Right lobe of liver (tissue), 6 donors: ENCODE results near the gene FAM228B. TPM values are rescaled to one million over a fixed set of nuclear protein-coding genes. Genes with fewer than 3 reads are reported as not detected.

Experiments used
- ATAC-seq, 4 donors: fragments of 200-7000 bp; cut with Tn5 transposase; one replicate each; pipeline ENCODE4 v1.9.1; 2020; ENCODE audit warnings: mild to moderate bottlenecking in 4 of 4, moderate library complexity in 4 of 4
- DNase-seq, 3 donors: peaks; one replicate each; pipeline ENCODE4 v3.0.0-alpha.2; 2020
- H3K27ac ChIP-seq, 3 donors: fragments of 200-600 bp; one replicate each; pipeline ENCODE4 v1.8.0; 2022
- H3K27me3 ChIP-seq, 2 donors: fragments of 200-600 bp; one replicate each; pipeline ENCODE4 v1.8.0; 2022
- H3K36me3 ChIP-seq, 4 donors: fragments of 200-600 bp; sonication (generic) in 1 of 4; one replicate each; pipeline versions ENCODE4 v1.5.1 to v1.8.0; 2017 to 2022; ENCODE audit warnings: control low read depth in 1 of 4
- H3K4me1 ChIP-seq, 4 donors: fragments of 200-600 bp; sonication (generic) in 1 of 4; one replicate each; pipeline versions ENCODE4 v1.5.1 to v1.8.0; 2017 to 2022; ENCODE audit warnings: control low read depth in 1 of 4
- H3K4me3 ChIP-seq, 3 donors: fragments of 200-600 bp; one replicate each; pipeline ENCODE4 v1.8.0; 2022
- H3K9me3 ChIP-seq, 4 donors: fragments of 200-600 bp; sonication (generic) in 1 of 4; one replicate each; pipeline versions ENCODE4 v1.5.1 to v1.8.0; 2017 to 2022; ENCODE audit warnings: control low read depth in 1 of 4
- CTCF ChIP-seq, 4 donors: fragments of 200-600 bp in 3 of 4; fragments of 450-650 bp in 1 of 4; IDR thresholded peaks; one replicate each; pipeline versions ENCODE4 v1.5.1 to v1.8.0; 2016 to 2022; ENCODE audit warnings: antibody characterized with exemption in 4 of 4, mild to moderate bottlenecking in 2 of 4
- POLR2A ChIP-seq: fragments of 450-650 bp; IDR thresholded peaks from one replicate; pipeline ENCODE4 v1.6.1; 2017; ENCODE audit warnings: antibody characterized with exemption, mild to moderate bottlenecking
- WGBS: methylation state at CpG from one replicate; pipeline ENCODE4 v1.1.6; 2018; ENCODE audit warnings: low coverage, low lambda C conversion rate; ENCODE audit not compliant: insufficient coverage; ENCODE audit errors: missing lambda C conversion rate; 5-methylcytosine and 5-hydroxymethylcytosine counted together
- intact Hi-C, 2 donors: fragments of 100-400 bp; cut with DNase I; formaldehyde crosslinking; loops; one replicate each; pipeline versions ENCODE4 v1.11.2 to v1.14.1; 2022
- total RNA-seq, 6 experiments: library from RNA; depleted of rRNA in 2 of 6; stranded (reverse); fragments of >200 nt in 2 of 6; fragmentation: NEBNext Ultra II Directional in 3 of 6; extraction: Animal tissue kit (Norgen Biotek cat#: 25700) in 3 of 6; gene quantifications; one replicate each; pipeline versions ENCODE4 v1.1.0 to v1.2.4, GENCODE V29; 2016 to 2023
- donor health status: DM: no; HTN: yes; CAD: no.
- donor health status: DM: no; HTN: no; CAD: no.
- donor health status: DM: no; HTN: no; CAD: no.
- donor health status: DM: no; HTN: yes; CAD: no.
- donor health status: DM: no; HTN: yes; CAD: no.

The FAM228B gene
- total RNA-seq, 6 experiments from 2014 or later: 2.8 to 4.6 (median 3.7) TPM

- DNase-seq (no peak), ATAC-seq (no peak)
- Histone ChIP-seq H3K36me3 (no peaks in the 10 kb centered on the region), H3K27me3 (no peaks in the 10 kb centered on the region), H3K27ac (no peak overlapping the region), H3K9me3 (no peaks in the 10 kb centered on the region), H3K4me1 (peaks cover 0 to 4% (median 0%) of the 10 kb centered on the region in 4 donors), H3K4me3 (no peak overlapping the region)
- intact Hi-C loops: no loop called here
- TF ChIP-seq CTCF (IDR thresholded peaks at IDR 0.05) (no peak), POLR2A (no peak)
These were observed 24.1 kb downstream of the FAM228B start for GRCh38 chr2:24147364-24147763.

DNA sequence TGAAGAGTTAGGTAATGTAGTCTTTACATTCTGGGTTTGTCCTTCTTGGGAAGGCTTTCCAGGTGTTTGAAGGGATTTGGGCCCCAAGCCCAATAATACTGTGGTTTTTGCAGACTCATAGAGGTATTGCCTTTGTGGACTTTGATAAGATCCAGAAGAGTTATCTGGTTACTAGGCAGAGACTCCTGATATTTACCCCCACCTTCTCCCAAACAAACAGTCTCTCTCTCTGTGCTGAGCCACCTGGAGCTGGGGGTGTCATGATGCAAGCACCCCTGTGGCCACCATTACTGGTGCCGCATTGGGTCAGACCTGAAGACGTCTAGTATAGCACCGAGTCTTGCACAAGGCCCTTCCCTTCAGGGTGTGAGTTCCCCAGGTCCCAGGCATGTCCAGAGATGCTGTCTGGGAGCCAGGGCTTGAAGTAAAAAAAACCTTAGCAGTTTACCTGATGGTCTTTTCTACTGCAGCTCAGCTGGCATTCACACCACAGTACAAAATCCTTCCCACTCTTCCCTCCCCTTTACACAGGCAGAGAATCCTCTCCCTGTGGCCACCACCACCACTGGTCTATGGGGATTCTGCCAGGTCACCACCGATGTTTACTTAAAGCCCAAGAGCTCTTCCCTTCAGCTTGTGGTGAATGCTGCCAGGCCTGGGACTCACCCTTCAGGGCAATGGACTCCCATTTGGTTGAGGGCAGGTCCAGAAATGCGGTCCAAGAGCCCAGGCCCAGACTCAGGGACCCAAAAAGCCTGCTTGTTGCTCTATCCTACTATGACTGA, 29.3 kb downstream of the FAM228B start:
- no peaks in the 10 kb centered on the region for H3K9me3 ChIP-seq
- no peak for TF ChIP-seq CTCF (IDR thresholded peaks at IDR 0.05)
- WGBS: 100% methylated on average over 2 of the region's 5 CpGs
- peak in 2 of 4 donors; percentile 43 to 75 for ATAC-seq
- H3K4me1 ChIP-seq: peaks cover 0 to 15% (median 0%) of the 10 kb centered on the region in 4 donors
- no peak for DNase-seq
- H3K27me3 ChIP-seq: no peaks in the 10 kb centered on the region
- no peak overlapping the region for H3K27ac ChIP-seq
- intact Hi-C loops: no loop called here
- H3K36me3 ChIP-seq: no peaks in the 10 kb centered on the region
- H3K4me3 ChIP-seq: no peak overlapping the region

- H3K27me3 ChIP-seq: no peaks in the 10 kb centered on the region
- intact Hi-C loops: no loop called here
These were observed 30.2 kb downstream of the FAM228B start for GRCh38 chr2:24153478-24153877.

DNA sequence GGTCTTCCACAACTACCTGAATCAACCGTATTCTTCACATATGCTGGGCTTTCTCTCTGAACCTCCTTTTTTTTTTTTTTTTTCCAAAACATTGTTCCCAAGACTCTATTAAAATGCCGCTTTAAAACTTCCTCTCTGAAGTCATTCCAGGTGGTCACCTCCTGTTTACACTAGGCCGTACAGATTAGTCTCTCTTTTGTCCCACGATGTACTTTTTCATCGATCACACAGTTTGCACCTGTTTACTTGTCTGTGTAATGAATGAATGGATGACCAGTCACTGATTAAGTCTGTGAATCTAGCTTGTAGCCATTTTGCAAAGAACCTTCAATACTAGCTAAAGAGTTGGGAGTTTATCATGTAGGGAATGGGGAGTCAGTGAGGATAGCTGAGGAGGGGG, 34.9 kb downstream of the FAM228B start:
- Histone ChIP-seq H3K27me3 (no peaks in the 10 kb centered on the region), H3K4me1 (peaks cover 0 to 3% (median 0%) of the 10 kb centered on the region in 4 donors), H3K36me3 (no peaks in the 10 kb centered on the region), H3K9me3 (no peaks in the 10 kb centered on the region), H3K4me3 (no peak overlapping the region), H3K27ac (no peak overlapping the region)
- WGBS: 65% methylated on average over 5 of the region's 5 CpGs
- DNase-seq: no peak
- intact Hi-C loops: no loop called here
- ATAC-seq: no peak
- TF ChIP-seq CTCF (IDR thresholded peaks at IDR 0.05) (no peak), POLR2A (no peak)

More at GRCh38 chr2:24153478-24153877, 30.2 kb downstream of the FAM228B start:
- WGBS: 100% methylated on average over 1 of the region's 4 CpGs
- H3K4me1 ChIP-seq: peaks cover 0 to 15% (median 0%) of the 10 kb centered on the region in 4 donors
- no peak overlapping the region for H3K4me3 ChIP-seq
- DNase-seq (no peak), ATAC-seq (peak in 1 of 4 donors; percentile 58)
- no peak overlapping the region for H3K27ac ChIP-seq
- TF ChIP-seq CTCF (IDR thresholded peaks at IDR 0.05) (no peak), POLR2A (no peak)
- no peaks in the 10 kb centered on the region for H3K9me3 ChIP-seq
- no peaks in the 10 kb centered on the region for H3K36me3 ChIP-seq
